OCI-LY1 (cell line): ENCODE data around the gene IFITM2.

Experiments used
- H2AFZ ChIP-seq: fragments of 200-600 bp; sonication (generic), shearing (Covaris generic); 2 replicates; pipeline ENCODE4 v1.6.0; 2014; ENCODE audit warnings: antibody characterized with exemption, mild to moderate bottlenecking, low read length
- H3F3A ChIP-seq: fragments of 200-600 bp; sonication (generic), shearing (Covaris generic); 2 replicates; pipeline ENCODE4 v1.6.0; 2014; ENCODE audit warnings: mild to moderate bottlenecking, antibody characterized with exemption, low read length, moderate library complexity; ENCODE audit not compliant: insufficient read depth
- H3K27ac ChIP-seq: fragments of 200-600 bp; sonication (generic); 2 replicates; pipeline ENCODE4 v1.5.1; 2014; ENCODE audit warnings: low read length, mixed run types, mild to moderate bottlenecking, low read depth; ENCODE audit not compliant: poor library complexity, severe bottlenecking
- H3K27me3 ChIP-seq: fragments of 200-600 bp; sonication (generic); 2 replicates; pipeline ENCODE4 v1.6.0; 2014; ENCODE audit warnings: antibody characterized with exemption, mild to moderate bottlenecking, low read length, moderate library complexity; ENCODE audit not compliant: insufficient read depth
- H3K36me3 ChIP-seq: fragments of 200-600 bp; sonication (generic); 2 replicates; pipeline ENCODE4 v1.6.1; 2014; ENCODE audit warnings: mild to moderate bottlenecking, antibody characterized with exemption, low read length, moderate library complexity, mixed read lengths; ENCODE audit not compliant: insufficient read depth
- H3K4me1 ChIP-seq: fragments of 200-600 bp; sonication (generic); 2 replicates; pipeline ENCODE4 v1.5.1; 2014; ENCODE audit warnings: mild to moderate bottlenecking, low read length, moderate library complexity; ENCODE audit not compliant: insufficient read depth, severe bottlenecking
- H3K4me2 ChIP-seq: fragments of 200-600 bp; sonication (generic), shearing (Covaris generic); 2 replicates; pipeline ENCODE4 v1.6.1; 2014; ENCODE audit warnings: low read length
- H3K4me3 ChIP-seq: fragments of 200-600 bp; sonication (generic); 2 replicates; pipeline ENCODE4 v1.5.1; 2014; ENCODE audit warnings: low read length, low read depth, mild to moderate bottlenecking, mixed read lengths; ENCODE audit not compliant: poor library complexity, severe bottlenecking
- H3K79me2 ChIP-seq: fragments of 200-600 bp; shearing (Covaris generic); 2 replicates; pipeline ENCODE4 v1.6.1; 2016; ENCODE audit warnings: mixed run types, low read length, mixed read lengths; ENCODE audit not compliant: insufficient read depth
- H3K9ac ChIP-seq: fragments of 200-600 bp; sonication (generic), shearing (Covaris generic); 2 replicates; pipeline ENCODE4 v1.6.1; 2014; ENCODE audit warnings: mild to moderate bottlenecking, low read length, mixed read lengths
- H3K9me2 ChIP-seq: fragments of 200-600 bp; sonication (generic), shearing (Covaris generic); 2 replicates; pipeline ENCODE4 v1.6.1; 2014; ENCODE audit warnings: low read depth, mild to moderate bottlenecking, low read length, mixed read lengths
- H3K9me3 ChIP-seq: fragments of 200-600 bp; shearing (Covaris generic); 2 replicates; pipeline ENCODE4 v1.6.1; 2014; ENCODE audit warnings: low read length, mixed read lengths
- H4K20me1 ChIP-seq: fragments of 200-600 bp; sonication (generic), shearing (Covaris generic); 2 replicates; pipeline ENCODE4 v1.6.0; 2016; ENCODE audit warnings: mild to moderate bottlenecking, low read length; ENCODE audit not compliant: insufficient read depth
- CTCF ChIP-seq: fragments of 200-600 bp; sonication (generic), shearing (Covaris generic); IDR thresholded peaks from 2 replicates; pipeline ENCODE4 v1.5.1; 2017; ENCODE audit warnings: mild to moderate bottlenecking, antibody characterized with exemption, low read length, moderate library complexity, mixed read lengths
- EZH2 ChIP-seq: fragments of 200-600 bp; sonication (generic), shearing (Covaris generic); IDR thresholded peaks from 2 replicates; pipeline ENCODE4 v1.8.0; 2017; ENCODE audit warnings: borderline replicate concordance, mixed run types, mild to moderate bottlenecking, antibody characterized with exemption, low read length, moderate library complexity, mixed read lengths

Gene IFITM2

DNA sequence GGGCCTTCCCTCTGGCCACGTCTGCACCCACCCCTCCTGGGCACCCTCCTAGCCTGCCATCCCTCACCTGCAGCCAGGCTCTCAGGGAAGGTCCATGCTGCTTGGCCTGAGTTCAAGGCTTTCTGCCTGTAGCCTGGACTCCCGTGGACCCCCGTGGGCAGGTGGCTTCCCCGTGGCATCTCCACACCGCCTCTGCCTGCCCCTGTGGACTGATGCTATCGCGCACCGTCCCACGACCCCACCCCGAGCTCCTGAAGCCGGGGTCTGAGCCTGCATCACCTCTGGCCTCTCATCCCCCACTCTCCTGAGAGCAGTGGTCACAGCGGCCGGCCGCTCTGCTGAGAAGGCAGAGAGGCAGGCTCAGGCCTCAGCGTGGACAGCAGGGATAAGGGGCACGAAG, 12.8 kb upstream of the IFITM2 start:
- Histone ChIP-seq H3K4me3 (no peak overlapping the region), H3K9me2 (no peaks in the 10 kb centered on the region), H3K9ac (no peak overlapping the region), H3F3A (no peaks in the 10 kb centered on the region), H3K4me1 (peaks cover 12% of the 10 kb centered on the region), H3K36me3 (peaks cover 15% of the 10 kb centered on the region), H3K27me3 (0 out of 2 replicates have a peak, but pooled peaks cover 5% of the 10 kb centered on the region), H4K20me1 (no peaks in the 10 kb centered on the region), H2AFZ (no peak overlapping the region), H3K79me2 (no peaks in the 10 kb centered on the region), H3K27ac (no peak overlapping the region), H3K9me3 (no peaks in the 10 kb centered on the region), H3K4me2 (no peak overlapping the region)
- TF ChIP-seq CTCF: no peak

DNA sequence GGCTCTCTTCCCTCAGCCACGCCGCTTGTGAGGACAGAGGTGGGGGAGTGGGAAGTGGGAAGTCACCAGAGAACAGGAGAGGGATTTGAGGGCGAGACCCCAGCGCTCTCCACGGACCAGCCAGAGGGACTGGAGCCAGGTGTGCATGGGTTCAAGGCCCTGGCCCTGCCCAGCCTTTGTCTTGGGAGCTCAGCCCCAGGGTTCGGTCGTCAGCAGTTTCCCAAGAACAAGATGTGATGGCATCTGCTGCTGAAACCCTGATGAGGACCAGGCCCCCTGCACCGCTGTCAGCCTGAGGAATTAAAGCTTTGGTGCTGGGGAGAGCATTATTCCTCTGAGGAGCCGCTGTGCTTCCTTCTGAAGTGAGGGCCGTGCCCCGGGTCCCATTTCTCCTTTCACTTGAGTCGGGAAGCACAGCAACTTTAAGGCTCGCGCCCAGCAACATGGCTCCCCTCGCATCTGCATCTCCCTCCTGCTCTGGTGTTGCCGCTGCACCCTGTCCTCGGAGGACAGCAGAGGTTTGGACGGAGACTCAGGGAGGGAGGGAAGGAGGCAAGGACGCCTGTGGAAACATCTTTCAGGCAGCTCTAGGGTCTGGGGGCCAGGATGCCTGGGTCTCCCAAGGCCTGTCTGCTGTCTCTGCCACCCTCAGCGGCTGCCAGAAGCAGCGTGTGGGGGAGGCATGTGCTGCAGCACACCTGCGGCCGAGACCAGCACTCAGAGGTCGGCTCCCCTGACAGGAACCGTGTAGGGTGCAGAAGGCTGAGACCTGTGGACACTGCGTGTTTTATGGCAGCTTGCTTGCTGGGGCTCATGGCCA, 12.1 kb upstream of the IFITM2 start:
- Histone ChIP-seq H3K4me2 (no peak overlapping the region), H3K27ac (no peak overlapping the region), H3K36me3 (peaks cover 15% of the 10 kb centered on the region), H3K4me1 (peaks cover 5% of the 10 kb centered on the region), H3F3A (no peaks in the 10 kb centered on the region), H3K79me2 (no peaks in the 10 kb centered on the region), H4K20me1 (no peaks in the 10 kb centered on the region), H3K27me3 (peaks cover 8% of the 10 kb centered on the region; the same call in 1 of the 2 replicates), H3K9me2 (no peaks in the 10 kb centered on the region), H3K9me3 (no peaks in the 10 kb centered on the region), H3K9ac (no peak overlapping the region), H2AFZ (no peak overlapping the region), H3K4me3 (no peak overlapping the region)
- TF ChIP-seq EZH2: no peak
- TF ChIP-seq CTCF: no peak

GRCh38 chr11:296171-297050, 11.2 kb upstream of the IFITM2 start:
- no peak overlapping the region for H2AFZ ChIP-seq
- H3K9me2 ChIP-seq: no peaks in the 10 kb centered on the region
- no peaks in the 10 kb centered on the region for H3K9me3 ChIP-seq
- no peak overlapping the region for H3K4me2 ChIP-seq
- TF ChIP-seq EZH2: no peak
- no peak for TF ChIP-seq CTCF
- no peaks in the 10 kb centered on the region for H3F3A ChIP-seq
- H3K79me2 ChIP-seq: no peaks in the 10 kb centered on the region
- H3K36me3 ChIP-seq: peaks cover 15% of the 10 kb centered on the region
- H3K4me1 ChIP-seq: peaks cover 5% of the 10 kb centered on the region
- H3K27me3 ChIP-seq: peaks cover 10% of the 10 kb centered on the region; the same call in 1 of the 2 replicates
- no peaks in the 10 kb centered on the region for H4K20me1 ChIP-seq
- H3K9ac ChIP-seq: no peak overlapping the region
- H3K4me3 ChIP-seq: no peak overlapping the region
- H3K27ac ChIP-seq: no peak overlapping the region
